Esophagus squamous epithelium (tissue), 5 donors: ENCODE results near the gene THADA. TPM values are rescaled to one million over a fixed set of nuclear protein-coding genes. Genes with fewer than 3 reads are reported as not detected.

Experiments used
- DNase-seq: peaks from one replicate; lab custom pipeline; 2025; lab: John Stamatoyannopoulos, UW
- H3K27ac ChIP-seq, 4 donors: fragments of 200-600 bp; sonication (generic); one replicate each; pipeline ENCODE4 v1.5.1; 2016 to 2019; ENCODE audit warnings: mild to moderate bottlenecking in 1 of 4
- H3K27me3 ChIP-seq, 4 donors: fragments of 200-600 bp; sonication (generic); 1 replicate in 3 of 4; 2 replicates in 1 of 4; pipeline versions ENCODE4 v1.5.1 to v1.6.0; 2017 to 2021; ENCODE audit warnings: antibody characterized with exemption in 1 of 4
- H3K36me3 ChIP-seq, 3 donors: fragments of 200-600 bp; sonication (generic); one replicate each; pipeline ENCODE4 v1.5.1; 2016 to 2019
- H3K4me1 ChIP-seq, 3 donors: fragments of 200-600 bp; sonication (generic); one replicate each; pipeline ENCODE4 v1.5.1; 2017 to 2019
- H3K4me3 ChIP-seq, 4 donors: fragments of 200-600 bp; sonication (generic); 1 replicate in 3 of 4; 2 replicates in 1 of 4; pipeline ENCODE4 v1.5.1; 2016 to 2019; ENCODE audit warnings: mild to moderate bottlenecking in 2 of 4, moderate library complexity in 1 of 4
- H3K9me3 ChIP-seq, 3 donors: fragments of 200-600 bp; sonication (generic); one replicate each; pipeline ENCODE4 v1.5.1; 2016 to 2019
- POLR2A ChIP-seq, 4 donors: fragments of 450-650 bp; IDR thresholded peaks; one replicate each; pipeline ENCODE4 v1.6.1; 2017; ENCODE audit warnings: antibody characterized with exemption in 4 of 4, mild to moderate bottlenecking in 4 of 4, moderate library complexity in 3 of 4
- WGBS, 2 donors: methylation state at CpG; one replicate each; pipeline ENCODE4 v1.1.5; 2018; 5-methylcytosine and 5-hydroxymethylcytosine counted together
- intact Hi-C: fragments of 100-400 bp; cut with DNase I; formaldehyde crosslinking; loops from one replicate; pipeline ENCODE4 v1.15.0; 2022
- total RNA-seq, 4 donors: library from RNA; depleted of rRNA; stranded (reverse); fragments of >200 nt; gene quantifications; one replicate each; pipeline ENCODE4 v1.1.0, GENCODE V29; 2016
- TF ChIP-seq, protein P1 (sequence below), 6 experiments: fragments of 450-650 bp in 4 of 6; fragments of 200-600 bp in 2 of 6; sonication (generic) in 2 of 6; IDR thresholded peaks; one replicate each; pipeline ENCODE4 v1.5.1; 2016 to 2019; ENCODE audit warnings: antibody characterized with exemption in 6 of 6, mild to moderate bottlenecking in 4 of 6, moderate library complexity in 4 of 6
- donor health status: DM: yes; HTN: yes; CAD: no.

Gene THADA
- total RNA-seq, 4 donors from 2014 or later = 14.0 to 32.2 (median 21.0) TPM

DNA sequence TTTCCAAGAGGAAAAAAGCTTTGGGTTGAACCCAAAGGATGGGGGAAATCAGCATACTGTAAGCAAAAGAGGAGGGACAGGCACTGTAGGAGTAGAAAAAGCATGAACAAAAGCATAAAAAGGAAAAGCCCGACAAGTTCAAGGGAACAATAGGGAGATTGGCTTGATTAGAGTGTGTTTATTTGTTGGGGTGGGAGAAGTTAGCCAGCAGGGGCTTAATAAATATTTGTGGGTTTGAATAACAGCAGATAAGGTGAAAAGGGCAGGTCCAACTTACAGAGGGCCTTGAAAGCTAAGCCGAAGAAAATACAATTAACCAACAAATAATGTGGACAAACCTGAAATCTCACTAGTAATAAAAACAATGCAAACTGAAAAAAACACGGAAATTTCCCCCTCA lies 126.7 kb downstream of the THADA start:
- no peak for DNase-seq
- Histone ChIP-seq H3K4me3 (no peak overlapping the region), H3K9me3 (no peaks in the 10 kb centered on the region), H3K36me3 (peaks cover 0 to 10% (median 0%) of the 10 kb centered on the region in 3 donors), H3K27me3 (no peaks in the 10 kb centered on the region), H3K27ac (peak overlapping the region in 2 of 4 donors; percentile 25 to 27), H3K4me1 (peaks cover 12 to 49% (median 18%) of the 10 kb centered on the region in 3 donors)
- WGBS, 2 donors = 41 to 51% methylated on average over 3 of the region's 3 CpGs
- intact Hi-C loops = no loop called here
- TF ChIP-seq, protein P1, sequence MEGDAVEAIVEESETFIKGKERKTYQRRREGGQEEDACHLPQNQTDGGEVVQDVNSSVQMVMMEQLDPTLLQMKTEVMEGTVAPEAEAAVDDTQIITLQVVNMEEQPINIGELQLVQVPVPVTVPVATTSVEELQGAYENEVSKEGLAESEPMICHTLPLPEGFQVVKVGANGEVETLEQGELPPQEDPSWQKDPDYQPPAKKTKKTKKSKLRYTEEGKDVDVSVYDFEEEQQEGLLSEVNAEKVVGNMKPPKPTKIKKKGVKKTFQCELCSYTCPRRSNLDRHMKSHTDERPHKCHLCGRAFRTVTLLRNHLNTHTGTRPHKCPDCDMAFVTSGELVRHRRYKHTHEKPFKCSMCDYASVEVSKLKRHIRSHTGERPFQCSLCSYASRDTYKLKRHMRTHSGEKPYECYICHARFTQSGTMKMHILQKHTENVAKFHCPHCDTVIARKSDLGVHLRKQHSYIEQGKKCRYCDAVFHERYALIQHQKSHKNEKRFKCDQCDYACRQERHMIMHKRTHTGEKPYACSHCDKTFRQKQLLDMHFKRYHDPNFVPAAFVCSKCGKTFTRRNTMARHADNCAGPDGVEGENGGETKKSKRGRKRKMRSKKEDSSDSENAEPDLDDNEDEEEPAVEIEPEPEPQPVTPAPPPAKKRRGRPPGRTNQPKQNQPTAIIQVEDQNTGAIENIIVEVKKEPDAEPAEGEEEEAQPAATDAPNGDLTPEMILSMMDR (IDR thresholded peaks at IDR 0.05) = no peak

DNA sequence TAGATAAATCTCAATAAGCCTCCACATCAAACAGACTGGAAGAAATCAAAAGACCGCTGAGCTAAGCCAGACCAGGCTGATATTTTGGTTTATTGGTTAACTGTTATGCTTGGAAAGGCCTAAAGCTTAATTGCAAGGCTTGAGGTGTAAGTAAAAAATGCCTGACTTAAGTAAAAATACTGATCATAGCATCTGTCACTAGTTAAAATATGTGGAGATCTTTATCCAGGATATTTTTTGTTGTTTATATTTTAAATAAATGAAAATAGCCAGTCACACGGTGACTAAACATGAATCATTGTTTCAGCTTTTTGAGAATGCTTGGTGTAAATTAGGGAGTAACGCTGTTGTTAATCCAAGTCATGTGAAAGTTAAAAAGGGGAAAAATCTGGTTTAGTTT lies 127.9 kb downstream of the THADA start:
- intact Hi-C loops = no loop called here
- Histone ChIP-seq H3K36me3 (peaks cover 0 to 9% (median 0%) of the 10 kb centered on the region in 3 donors), H3K4me1 (peaks cover 15 to 61% (median 23%) of the 10 kb centered on the region in 3 donors), H3K9me3 (no peaks in the 10 kb centered on the region), H3K27me3 (no peaks in the 10 kb centered on the region), H3K27ac (peak overlapping the region; percentile 23 to 74 (median 52)), H3K4me3 (no peak overlapping the region)
- TF ChIP-seq POLR2A (IDR thresholded peaks at IDR 0.05) = no peak
- no peak for DNase-seq
- WGBS, 2 donors = 31 to 48% methylated on average over 3 of the region's 3 CpGs

DNA sequence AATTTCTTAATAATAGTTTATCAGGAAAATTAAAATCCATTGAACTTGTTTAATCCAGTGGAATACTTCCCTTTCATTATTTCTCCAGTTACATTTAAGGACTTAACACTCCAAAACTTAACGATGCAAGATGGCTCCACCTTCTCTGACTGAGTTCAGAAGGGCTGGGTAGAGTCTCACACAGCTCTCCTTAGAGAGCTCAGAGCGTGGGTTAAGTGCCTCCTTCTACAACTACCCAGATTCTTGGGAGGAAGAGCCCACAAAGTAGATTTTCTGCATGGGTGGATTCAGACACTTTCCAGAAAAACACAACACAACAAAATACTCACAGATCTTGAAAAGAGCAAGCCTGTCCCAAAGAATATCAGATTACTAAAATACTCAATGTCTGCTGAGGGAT lies 130.6 kb downstream of the THADA start:
- no peaks in the 10 kb centered on the region for H3K36me3 ChIP-seq
- H3K27ac ChIP-seq = peak overlapping the region in 3 of 4 donors; percentile 40 to 78 (median 77)
- H3K27me3 ChIP-seq = no peaks in the 10 kb centered on the region
- 67 to 71% methylated on average over 2 of the region's 2 CpGs for WGBS, 2 donors
- H3K9me3 ChIP-seq = no peaks in the 10 kb centered on the region
- H3K4me1 ChIP-seq = peaks cover 31 to 87% (median 32%) of the 10 kb centered on the region in 3 donors
- no peak for DNase-seq
- intact Hi-C loops = no loop called here
- TF ChIP-seq, protein P1 (IDR thresholded peaks at IDR 0.05) = no peak
- no peak for TF ChIP-seq POLR2A (IDR thresholded peaks at IDR 0.05)
- no peak overlapping the region for H3K4me3 ChIP-seq

DNA sequence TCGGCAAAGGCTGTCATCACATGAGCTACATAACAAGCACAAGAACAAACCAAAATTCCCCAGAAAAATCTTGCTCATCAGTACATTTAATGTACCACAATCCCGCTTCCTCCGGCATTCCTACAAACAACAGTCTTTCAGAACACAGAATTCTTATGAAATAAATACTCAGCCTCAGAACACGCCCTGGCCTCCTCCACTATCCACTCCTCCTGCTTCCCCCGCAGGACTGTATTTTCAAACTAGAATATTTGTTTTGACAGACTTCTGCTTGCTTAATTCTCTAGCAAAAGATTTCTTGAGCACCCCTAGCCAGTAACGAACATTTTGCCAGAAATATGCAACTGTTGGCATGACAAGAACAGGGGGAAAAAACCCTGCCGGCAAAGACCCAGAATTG lies 131.2 kb downstream of the THADA start:
- TF ChIP-seq, protein P1 (IDR thresholded peaks at IDR 0.05) = no peak
- TF ChIP-seq POLR2A (IDR thresholded peaks at IDR 0.05) = no peak
- no peaks in the 10 kb centered on the region for H3K36me3 ChIP-seq
- no peak for DNase-seq
- intact Hi-C loops = no loop called here
- 28 to 35% methylated on average over 7 of the region's 7 CpGs for WGBS, 2 donors
- H3K27ac ChIP-seq = peak overlapping the region in 3 of 4 donors; percentile 40 to 78 (median 77)
- peaks cover 31 to 88% (median 35%) of the 10 kb centered on the region in 3 donors for H3K4me1 ChIP-seq
- H3K9me3 ChIP-seq = no peaks in the 10 kb centered on the region
- H3K27me3 ChIP-seq = no peaks in the 10 kb centered on the region
- no peak overlapping the region for H3K4me3 ChIP-seq

DNA sequence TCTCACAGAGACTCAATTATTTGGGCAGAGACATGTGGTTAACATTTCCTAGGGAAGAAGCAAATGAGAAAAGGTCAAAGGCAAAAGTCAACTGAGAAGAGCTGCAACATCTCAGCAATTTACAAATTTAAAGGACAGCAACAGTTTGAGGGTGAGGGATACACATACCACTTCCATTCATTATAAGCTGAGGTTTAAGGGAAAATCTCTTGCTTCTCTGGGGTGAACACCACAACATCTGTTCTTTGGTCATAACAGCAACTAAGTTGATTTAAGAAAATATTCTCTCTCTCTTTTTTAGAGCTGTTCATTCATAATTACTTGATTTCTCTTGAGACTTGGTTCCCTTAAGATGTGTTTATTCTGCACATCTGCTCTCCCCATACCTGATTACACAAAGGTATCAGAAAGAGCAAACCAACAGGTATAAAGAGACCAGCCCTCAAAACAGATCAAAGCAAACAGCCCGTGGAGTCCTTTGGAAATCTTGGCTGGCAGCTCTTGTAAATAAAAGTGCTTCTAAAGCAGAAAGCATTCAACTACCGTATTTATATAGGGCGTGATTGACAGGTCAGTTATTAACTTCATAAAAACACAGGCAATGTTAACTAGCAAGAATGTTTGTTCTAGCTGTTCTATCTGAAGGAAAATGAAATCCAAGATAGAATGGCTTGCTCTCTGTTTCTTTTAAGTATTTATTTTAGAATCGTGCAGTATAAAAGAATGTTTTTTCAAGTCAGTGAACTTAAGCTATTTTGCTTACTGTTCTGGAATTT lies 132.8 kb downstream of the THADA start:
- Histone ChIP-seq H3K36me3 (no peaks in the 10 kb centered on the region), H3K27ac (peak overlapping the region; percentile 20 to 78 (median 61)), H3K4me1 (peaks cover 23 to 86% (median 27%) of the 10 kb centered on the region in 3 donors), H3K27me3 (no peaks in the 10 kb centered on the region), H3K4me3 (no peak overlapping the region), H3K9me3 (no peaks in the 10 kb centered on the region)
- intact Hi-C loops = no loop called here
- WGBS, 2 donors = 16 to 34% methylated on average over 4 of the region's 4 CpGs
- no peak for TF ChIP-seq POLR2A (IDR thresholded peaks at IDR 0.05)
- no peak for DNase-seq

DNA sequence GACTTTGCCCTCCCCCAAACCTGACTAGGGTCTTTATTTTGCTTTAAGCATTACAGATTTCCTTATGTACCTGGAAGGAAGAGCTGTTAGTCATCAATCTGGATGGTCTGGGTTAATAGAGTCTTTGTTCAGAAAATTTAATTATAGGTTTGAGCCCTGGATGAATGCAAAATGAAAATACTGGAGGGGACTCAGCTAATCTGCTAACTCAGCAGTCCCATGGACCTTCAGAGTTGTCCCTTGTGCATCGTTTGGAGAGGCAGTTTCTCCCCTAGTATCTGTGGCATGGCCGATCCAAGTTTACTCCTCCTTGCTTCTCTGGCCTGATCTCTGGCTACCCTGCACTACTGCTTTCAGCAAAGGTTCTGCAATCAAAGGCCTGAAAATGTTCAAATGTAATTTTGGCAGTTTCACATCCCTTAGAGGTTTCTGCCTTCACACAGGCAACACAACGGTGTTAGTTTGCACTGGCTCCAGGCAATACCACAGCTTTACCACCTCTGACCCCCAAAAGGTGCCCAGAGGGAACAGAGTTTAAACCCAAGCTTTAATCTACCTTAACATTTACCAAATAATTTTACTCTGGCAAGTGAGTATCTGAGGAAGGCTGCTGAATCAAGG lies 134.3 kb downstream of the THADA start:
- intact Hi-C loops = no loop called here
- Histone ChIP-seq H3K27ac (peak overlapping the region in 3 of 4 donors; percentile 30 to 78 (median 77)), H3K4me1 (peaks cover 23 to 90% (median 27%) of the 10 kb centered on the region in 3 donors), H3K27me3 (no peaks in the 10 kb centered on the region), H3K4me3 (no peak overlapping the region), H3K36me3 (no peaks in the 10 kb centered on the region), H3K9me3 (no peaks in the 10 kb centered on the region)
- DNase-seq = no peak
- TF ChIP-seq POLR2A (IDR thresholded peaks at IDR 0.05) = no peak
- TF ChIP-seq, protein P1 (IDR thresholded peaks at IDR 0.05) = no peak
- 44 to 48% methylated on average over 3 of the region's 3 CpGs for WGBS, 2 donors
